ENCODE measurements around the gene EEF1A2.

Gene EEF1A2

GRCh38 chr20:63529861-63530787 lies 31.2 kb upstream of the EEF1A2 start:
- TF ChIP-seq LEF1 (IDR thresholded peaks at IDR 0.05; ENCODE audit: borderline replicate concordance) (no peak), BHLHE40 (IDR thresholded peaks at IDR 0.05; ENCODE audit: borderline replicate concordance) (no peak), FOXM1 (IDR thresholded peaks at IDR 0.05; ENCODE audit: borderline replicate concordance) (no peak), CTBP1 (IDR thresholded peaks at IDR 0.05; ENCODE audit: borderline replicate concordance) (no peak), ZNF384 (IDR thresholded peaks at IDR 0.05) (no peak), ARNT (IDR thresholded peaks at IDR 0.05) (no peak), NFRKB (IDR thresholded peaks at IDR 0.05) (no peak), FOXA1 (IDR thresholded peaks at IDR 0.05) (no peak), PKNOX1 (IDR thresholded peaks at IDR 0.05) (no peak), L3MBTL2 (conservative IDR thresholded peaks at IDR 0.05) (no peak), ELF4 (IDR thresholded peaks at IDR 0.05) (no peak), SP1 (IDR thresholded peaks at IDR 0.05) (no peak), HDGF (IDR thresholded peaks at IDR 0.05; ENCODE audit: borderline replicate concordance) (no peak), FOXK2 (IDR thresholded peaks at IDR 0.05) (no peak), TARDBP (IDR thresholded peaks at IDR 0.05) (no peak), SUZ12 (IDR thresholded peaks at IDR 0.05) (no peak)
- no peak for DNase-seq (ENCODE audit: extremely low spot score)
- POLR2A ChIA-PET, result interaction anchor here (2.0 kb wide), 1 partner anchor 10 kb away, joined by 8 read pairs; the partner anchor contains the start of gene PPDPF
- CTCF ChIA-PET, result no interaction called here

- no peak for TF ChIP-seq ELF4 (IDR thresholded peaks at IDR 0.05)
- no peak for TF ChIP-seq CTBP1 (IDR thresholded peaks at IDR 0.05; ENCODE audit: borderline replicate concordance)
- TF ChIP-seq NFRKB (IDR thresholded peaks at IDR 0.05), result no peak
- TF ChIP-seq L3MBTL2 (conservative IDR thresholded peaks at IDR 0.05), result no peak
- no peak for TF ChIP-seq FOXM1 (IDR thresholded peaks at IDR 0.05; ENCODE audit: borderline replicate concordance)
- TF ChIP-seq FOXA1 (IDR thresholded peaks at IDR 0.05), result no peak
- no peak for TF ChIP-seq HDGF (IDR thresholded peaks at IDR 0.05; ENCODE audit: borderline replicate concordance)
- no peak for DNase-seq (ENCODE audit: extremely low spot score)
- CTCF ChIA-PET, result no interaction called here
- POLR2A ChIA-PET, result no interaction called here
Measured at GRCh38 chr20:63529180-63529860, 30.4 kb upstream of the EEF1A2 start.

- no peak for DNase-seq (ENCODE audit: extremely low spot score)
- TF ChIP-seq FOXM1 (IDR thresholded peaks at IDR 0.05; ENCODE audit: borderline replicate concordance) (no peak), LEF1 (IDR thresholded peaks at IDR 0.05; ENCODE audit: borderline replicate concordance) (no peak), BHLHE40 (IDR thresholded peaks at IDR 0.05; ENCODE audit: borderline replicate concordance) (no peak), L3MBTL2 (conservative IDR thresholded peaks at IDR 0.05) (no peak), TARDBP (IDR thresholded peaks at IDR 0.05) (no peak), ZNF384 (IDR thresholded peaks at IDR 0.05) (no peak), HDGF (IDR thresholded peaks at IDR 0.05; ENCODE audit: borderline replicate concordance) (no peak)
- CTCF ChIA-PET, result no interaction called here
- POLR2A ChIA-PET, result no interaction called here
Measured at GRCh38 chr20:63527184-63527583, 28.3 kb upstream of the EEF1A2 start.

GRCh38 chr20:63525971-63526370 lies 27.1 kb upstream of the EEF1A2 start:
- CTCF ChIA-PET, result no interaction called here
- TF ChIP-seq ZNF384 (IDR thresholded peaks at IDR 0.05) (no peak), ARNT (IDR thresholded peaks at IDR 0.05) (no peak)
- POLR2A ChIA-PET, result no interaction called here
- DNase-seq (ENCODE audit: extremely low spot score), result no peak

GRCh38 chr20:63525185-63525584 lies 26.3 kb upstream of the EEF1A2 start:
- ChIA-PET CTCF (no interaction called here), POLR2A (no interaction called here)
- TF ChIP-seq HDGF (IDR thresholded peaks at IDR 0.05; ENCODE audit: borderline replicate concordance) (no peak), SUZ12 (IDR thresholded peaks at IDR 0.05) (no peak), L3MBTL2 (conservative IDR thresholded peaks at IDR 0.05) (no peak), ELF4 (IDR thresholded peaks at IDR 0.05) (no peak), CTBP1 (IDR thresholded peaks at IDR 0.05; ENCODE audit: borderline replicate concordance) (no peak), TARDBP (IDR thresholded peaks at IDR 0.05) (no peak), SP1 (IDR thresholded peaks at IDR 0.05) (no peak), BHLHE40 (IDR thresholded peaks at IDR 0.05; ENCODE audit: borderline replicate concordance) (no peak), ZNF384 (IDR thresholded peaks at IDR 0.05) (no peak), ARNT (IDR thresholded peaks at IDR 0.05) (no peak), FOXM1 (IDR thresholded peaks at IDR 0.05; ENCODE audit: borderline replicate concordance) (no peak), PKNOX1 (IDR thresholded peaks at IDR 0.05) (no peak), LEF1 (IDR thresholded peaks at IDR 0.05; ENCODE audit: borderline replicate concordance) (no peak), FOXK2 (IDR thresholded peaks at IDR 0.05) (no peak), FOXA1 (IDR thresholded peaks at IDR 0.05) (no peak), NFRKB (IDR thresholded peaks at IDR 0.05) (no peak)
- no peak for DNase-seq (ENCODE audit: extremely low spot score)

GRCh38 chr20:63522981-63523611 lies 24.2 kb upstream of the EEF1A2 start:
- TF ChIP-seq SUZ12 (IDR thresholded peaks at IDR 0.05), result no peak
- no peak for TF ChIP-seq L3MBTL2 (conservative IDR thresholded peaks at IDR 0.05)
- TF ChIP-seq FOXA1 (IDR thresholded peaks at IDR 0.05), result no peak
- no peak for TF ChIP-seq HDGF (IDR thresholded peaks at IDR 0.05; ENCODE audit: borderline replicate concordance)
- no peak for TF ChIP-seq NFRKB (IDR thresholded peaks at IDR 0.05)
- TF ChIP-seq ZNF384 (IDR thresholded peaks at IDR 0.05), result no peak
- no peak for TF ChIP-seq FOXM1 (IDR thresholded peaks at IDR 0.05; ENCODE audit: borderline replicate concordance)
- no peak for TF ChIP-seq ELF4 (IDR thresholded peaks at IDR 0.05)
- no peak for TF ChIP-seq TARDBP (IDR thresholded peaks at IDR 0.05)
- no peak for TF ChIP-seq FOXK2 (IDR thresholded peaks at IDR 0.05)
- TF ChIP-seq PKNOX1 (IDR thresholded peaks at IDR 0.05), result no peak
- TF ChIP-seq ARNT (IDR thresholded peaks at IDR 0.05), result no peak
- TF ChIP-seq LEF1 (IDR thresholded peaks at IDR 0.05; ENCODE audit: borderline replicate concordance), result no peak
- no peak for TF ChIP-seq SP1 (IDR thresholded peaks at IDR 0.05)
- CTCF ChIA-PET, result no interaction called here
- POLR2A ChIA-PET, result interaction anchor here (0.8 to 3.0 kb wide), 6 partner anchors 13 to 104 kb away, joined by 3 to 26 read pairs (median 3); partner anchors contain the start of genes GMEB2 and HELZ2
- DNase-seq (ENCODE audit: extremely low spot score), result no peak

All from HEK293T (cell line).